GM19463 (cell line): ENCODE measurements around the gene AFF3.

ENCODE experiments used
- ATAC-seq: cut with Tn5 transposase; IDR thresholded peaks from one replicate; pipeline ENCODE4 v1.9.1; 2021; ENCODE audit warnings: mild to moderate bottlenecking, moderate library complexity; ENCODE audit not compliant: unreplicated experiment

Gene AFF3

GRCh38 chr2:99726691-99727090 is 415.7 kb downstream of the AFF3 start:
- no peak for ATAC-seq

GRCh38 chr2:99725820-99726219 is 416.6 kb downstream of the AFF3 start:
- no peak for ATAC-seq

DNA sequence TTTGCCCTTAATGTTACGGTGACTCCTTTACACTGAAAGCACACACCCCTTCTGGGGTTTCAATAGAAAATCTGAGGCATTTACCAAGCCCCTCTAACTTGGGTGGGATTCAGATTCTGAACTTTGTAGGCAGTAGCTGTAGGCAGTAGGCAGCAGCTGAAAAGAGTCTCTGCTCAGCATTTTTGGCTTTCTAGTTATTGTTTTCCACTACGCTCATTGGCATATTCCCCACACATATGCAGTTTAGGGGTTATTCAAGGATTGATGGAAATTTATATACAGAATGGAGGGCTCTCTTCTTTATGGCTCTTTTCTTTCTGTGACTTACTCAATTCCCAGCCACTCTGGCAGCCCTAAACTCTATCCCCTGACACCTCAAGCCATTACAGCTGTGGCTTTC is 419.9 kb downstream of the AFF3 start:
- no peak for ATAC-seq

DNA sequence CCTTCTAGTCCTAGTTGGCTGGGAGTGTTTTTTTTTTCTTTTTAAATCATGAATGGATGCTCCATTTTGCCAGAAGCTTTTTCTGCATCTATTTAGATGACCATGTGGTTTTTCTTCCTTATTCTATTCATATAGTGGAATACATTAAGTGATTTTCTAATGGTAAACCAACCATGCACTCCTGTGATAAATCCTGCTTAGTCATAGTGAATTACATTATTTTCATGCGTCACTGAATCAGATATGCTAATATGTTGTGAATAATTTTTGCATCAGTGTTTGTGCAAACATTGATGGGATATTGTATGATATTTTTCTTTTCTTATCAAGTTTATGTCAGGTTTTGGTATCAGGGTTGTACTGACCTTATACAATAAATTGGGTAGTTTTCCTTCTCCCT is 423.3 kb downstream of the AFF3 start:
- no peak for ATAC-seq

DNA sequence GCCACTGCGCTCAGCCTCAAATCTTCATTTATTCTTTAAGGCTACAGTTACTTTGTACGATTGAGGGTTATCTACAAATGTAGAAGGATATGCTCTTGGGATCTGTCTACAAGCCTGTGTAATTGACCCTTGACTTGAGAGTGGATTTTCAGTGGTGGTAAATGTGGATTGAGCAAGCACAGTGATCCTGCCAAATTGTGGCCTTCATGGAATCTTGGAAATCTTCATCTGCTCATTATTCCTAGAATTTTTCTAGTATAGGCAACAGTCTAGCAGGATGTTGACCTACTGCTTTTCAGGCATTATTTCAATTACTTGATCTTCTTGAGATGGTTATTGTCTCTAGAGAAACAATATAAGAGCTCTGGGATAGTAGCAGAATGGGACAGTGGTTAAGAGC is 426.4 kb downstream of the AFF3 start:
- ATAC-seq, result no peak

DNA sequence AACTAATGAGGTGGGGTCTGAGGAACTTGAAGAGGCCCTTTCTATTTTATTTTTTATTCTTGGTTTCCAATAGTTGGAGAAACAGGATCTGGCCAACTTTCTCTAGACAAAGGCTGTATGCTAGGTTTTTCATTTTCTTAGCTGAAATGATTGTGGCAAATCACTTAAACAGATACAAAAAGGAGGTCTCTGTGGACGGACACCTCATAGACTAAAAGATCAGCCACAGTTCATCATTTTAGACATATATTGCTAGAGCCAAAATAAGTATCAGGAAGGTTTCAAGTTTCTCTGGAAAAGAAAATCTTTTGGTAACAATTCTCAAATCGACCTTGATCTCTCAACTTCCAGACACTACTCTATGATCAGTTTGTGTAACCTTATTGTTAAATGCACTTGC is 428.0 kb downstream of the AFF3 start:
- no peak for ATAC-seq

- ATAC-seq, result no peak
Measured at GRCh38 chr2:99711144-99711543, 431.2 kb downstream of the AFF3 start.

GRCh38 chr2:99710721-99711120 is 431.7 kb downstream of the AFF3 start:
- ATAC-seq, result no peak

DNA sequence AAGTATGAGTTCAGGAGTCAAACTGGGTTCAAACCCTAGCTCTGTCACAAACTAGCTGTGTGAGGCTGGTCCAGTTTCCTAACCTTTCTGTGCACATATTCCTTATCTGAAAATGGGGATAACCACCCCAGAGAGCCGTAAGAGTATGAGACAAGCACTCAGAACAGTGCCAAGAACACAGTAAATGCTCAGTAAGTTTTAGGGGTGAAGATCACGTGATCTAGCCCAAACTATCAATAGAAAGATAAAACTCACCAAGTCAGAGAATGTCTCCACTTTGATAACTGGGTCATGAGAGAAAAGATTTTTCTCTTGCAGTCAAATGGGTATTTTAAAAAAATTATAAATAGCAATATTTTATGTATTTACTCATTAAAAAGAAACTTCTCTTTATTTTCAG is 433.2 kb downstream of the AFF3 start:
- no peak for ATAC-seq

GRCh38 chr2:99708231-99708630 is 434.2 kb downstream of the AFF3 start:
- no peak for ATAC-seq

GRCh38 chr2:99707592-99707991 is 434.8 kb downstream of the AFF3 start:
- ATAC-seq, result no peak

DNA sequence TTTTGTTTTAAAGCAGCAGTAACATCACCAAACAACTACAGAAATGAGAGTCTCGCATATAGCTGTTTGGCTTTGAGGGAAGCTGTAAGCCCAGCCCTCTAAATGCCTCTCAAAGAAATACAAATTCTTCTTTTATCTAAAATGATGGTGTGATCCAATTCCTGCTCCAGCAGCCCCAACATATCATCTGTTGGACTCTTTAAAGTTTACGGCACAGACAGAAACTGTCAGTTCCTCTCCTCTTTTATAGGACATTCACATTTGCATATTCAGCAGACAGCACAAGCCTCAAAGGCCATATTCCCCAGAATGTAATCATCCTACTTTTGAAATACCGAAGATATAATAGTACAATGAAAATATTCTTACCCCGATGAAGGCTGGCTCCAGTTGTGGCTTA is 435.7 kb downstream of the AFF3 start:
- ATAC-seq, result no peak

DNA sequence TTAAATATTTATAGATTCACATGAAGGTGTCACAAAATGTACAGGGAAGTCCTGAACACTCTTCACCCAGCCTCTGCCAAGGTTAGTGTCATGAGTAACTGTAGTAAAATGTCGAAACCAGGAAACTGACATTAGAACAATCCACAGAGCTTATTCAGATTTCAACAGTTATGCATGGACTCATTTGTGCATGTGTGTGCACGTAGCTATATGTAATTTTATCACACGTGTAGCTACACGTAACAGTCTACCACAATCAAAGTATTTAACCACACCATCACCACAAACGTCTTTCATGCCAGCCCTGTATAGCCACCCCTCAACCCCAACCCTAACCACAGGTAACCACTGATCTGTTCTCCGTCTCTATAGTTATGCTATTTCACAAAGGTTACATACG is 440.9 kb downstream of the AFF3 start:
- no peak for ATAC-seq

- ATAC-seq, result no peak
Measured at GRCh38 chr2:99700482-99701398, 441.6 kb downstream of the AFF3 start.

- no peak for ATAC-seq
Measured at GRCh38 chr2:99698896-99699295, 443.5 kb downstream of the AFF3 start.

DNA sequence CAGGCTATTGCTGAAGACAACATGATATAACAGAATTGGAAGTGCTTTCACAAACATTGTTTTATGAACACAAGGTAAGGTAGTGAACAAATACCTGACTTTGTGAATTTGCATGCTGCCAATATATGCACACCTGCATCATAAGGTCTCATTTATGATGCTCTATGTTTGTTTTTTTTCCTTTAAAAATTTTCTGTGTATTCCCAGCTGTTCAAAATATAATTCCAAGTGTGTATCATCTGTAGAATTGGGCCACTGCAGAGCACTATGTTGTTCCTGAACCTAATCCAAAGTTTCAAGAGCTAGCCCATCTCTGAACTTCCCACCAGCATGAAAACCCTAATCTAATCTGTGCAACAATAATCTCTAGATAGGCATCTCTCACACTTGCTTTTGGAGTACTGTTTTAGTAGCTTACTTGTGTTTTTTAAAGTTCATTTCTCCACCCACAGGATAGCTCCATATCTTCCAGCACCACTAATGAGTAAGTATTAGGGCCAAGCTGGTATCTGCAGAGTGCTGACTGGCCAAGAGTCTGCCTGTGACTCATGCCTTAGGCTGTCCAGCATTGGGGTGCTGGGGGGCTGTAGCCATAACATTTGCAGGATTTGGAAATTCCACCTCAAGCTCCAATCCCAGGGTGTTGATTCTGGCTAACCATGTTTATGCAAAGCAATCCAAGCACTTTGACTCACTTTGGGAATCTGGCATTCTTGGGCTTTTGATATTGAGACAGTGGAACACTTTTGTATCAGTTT is 444.4 kb downstream of the AFF3 start:
- ATAC-seq, result no peak

DNA sequence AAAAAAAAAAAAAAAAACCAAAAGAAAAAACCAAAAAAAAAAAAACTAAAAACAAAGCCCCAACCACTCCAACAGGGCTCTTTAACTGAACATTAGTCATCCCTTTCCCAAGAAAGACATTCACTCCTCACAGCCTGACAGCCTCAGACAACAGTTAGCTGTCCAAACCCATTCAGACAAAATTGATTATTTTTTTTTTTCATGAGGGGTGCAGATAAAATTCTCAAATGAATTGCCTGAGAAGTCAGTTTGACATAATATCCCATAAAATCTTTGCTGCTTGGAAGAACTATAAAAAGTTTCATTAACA is 446.5 kb downstream of the AFF3 start:
- ATAC-seq, result no peak

DNA sequence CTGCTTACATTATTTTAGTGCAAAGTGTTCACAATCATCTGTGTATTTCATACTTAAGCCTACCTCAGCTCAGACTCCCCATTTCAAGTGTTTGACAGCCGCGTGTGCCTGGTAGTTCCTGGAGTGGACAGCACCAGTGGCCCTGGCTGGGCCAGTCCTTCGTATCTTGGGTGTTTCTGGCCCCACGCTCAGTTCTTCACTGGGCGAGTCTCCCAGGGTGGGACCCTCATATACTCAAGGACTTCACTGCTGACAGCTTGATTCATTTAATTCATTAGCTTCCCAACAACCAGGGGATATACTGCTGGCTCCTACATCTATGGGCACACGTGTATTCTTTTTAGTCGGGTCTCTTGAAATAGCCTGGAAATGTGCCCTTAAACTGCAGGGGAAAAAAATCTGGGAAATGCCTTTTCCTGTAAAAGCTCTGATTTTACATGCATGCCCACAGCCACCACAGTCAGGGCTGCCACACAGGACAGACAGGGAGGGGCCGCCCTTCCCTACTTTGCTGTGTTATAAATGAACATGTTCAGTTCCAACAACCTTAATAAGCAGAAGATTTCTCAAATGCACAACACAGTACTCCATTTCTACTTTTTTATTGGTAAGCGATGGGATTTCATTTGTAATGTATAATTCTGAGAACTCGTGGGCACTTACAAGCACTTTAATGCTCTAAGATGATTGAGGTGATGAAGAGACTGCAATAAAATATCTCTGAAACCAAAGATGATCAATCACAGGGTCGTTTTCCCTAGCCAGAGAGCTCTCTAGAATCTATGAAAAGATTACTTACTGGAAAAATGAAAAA is 447.1 kb downstream of the AFF3 start:
- ATAC-seq, result no peak

GRCh38 chr2:99694331-99694730 is 448.1 kb downstream of the AFF3 start:
- no peak for ATAC-seq

- no peak for ATAC-seq
Measured at GRCh38 chr2:99692785-99693184, 449.6 kb downstream of the AFF3 start.

GRCh38 chr2:99691926-99692325 is 450.5 kb downstream of the AFF3 start:
- ATAC-seq, result no peak
